ENCODE measurements around the gene F11R.
"Not testable (repeated sequence)": the region's sequence is repeated elsewhere in the genome, so short reads cannot be mapped to it uniquely, and the experiment has no call there.

GRCh38 chr1:160945881-160946280, 75.1 kb downstream of the F11R start:
- TF ChIP-seq, protein P1, sequence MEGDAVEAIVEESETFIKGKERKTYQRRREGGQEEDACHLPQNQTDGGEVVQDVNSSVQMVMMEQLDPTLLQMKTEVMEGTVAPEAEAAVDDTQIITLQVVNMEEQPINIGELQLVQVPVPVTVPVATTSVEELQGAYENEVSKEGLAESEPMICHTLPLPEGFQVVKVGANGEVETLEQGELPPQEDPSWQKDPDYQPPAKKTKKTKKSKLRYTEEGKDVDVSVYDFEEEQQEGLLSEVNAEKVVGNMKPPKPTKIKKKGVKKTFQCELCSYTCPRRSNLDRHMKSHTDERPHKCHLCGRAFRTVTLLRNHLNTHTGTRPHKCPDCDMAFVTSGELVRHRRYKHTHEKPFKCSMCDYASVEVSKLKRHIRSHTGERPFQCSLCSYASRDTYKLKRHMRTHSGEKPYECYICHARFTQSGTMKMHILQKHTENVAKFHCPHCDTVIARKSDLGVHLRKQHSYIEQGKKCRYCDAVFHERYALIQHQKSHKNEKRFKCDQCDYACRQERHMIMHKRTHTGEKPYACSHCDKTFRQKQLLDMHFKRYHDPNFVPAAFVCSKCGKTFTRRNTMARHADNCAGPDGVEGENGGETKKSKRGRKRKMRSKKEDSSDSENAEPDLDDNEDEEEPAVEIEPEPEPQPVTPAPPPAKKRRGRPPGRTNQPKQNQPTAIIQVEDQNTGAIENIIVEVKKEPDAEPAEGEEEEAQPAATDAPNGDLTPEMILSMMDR (IDR thresholded peaks at IDR 0.05): not testable (repeated sequence)
- not testable (repeated sequence) for TF ChIP-seq POLR2A (IDR thresholded peaks at IDR 0.05)

Measured in testis (tissue), 2 donors.